HG02884 (cell line): Measurements from ENCODE around the gene HSBP1.

ENCODE experiments used
- ATAC-seq: cut with Tn5 transposase; IDR thresholded peaks from one replicate; pipeline ENCODE4 v1.9.1; 2021; ENCODE audit warnings: mild to moderate bottlenecking, moderate library complexity; ENCODE audit not compliant: unreplicated experiment

Gene HSBP1

GRCh38 chr16:83835586-83836566 is 28.1 kb downstream of the HSBP1 start:
- no peak for ATAC-seq

GRCh38 chr16:83837566-83837965 is 29.8 kb downstream of the HSBP1 start:
- no peak for ATAC-seq

DNA sequence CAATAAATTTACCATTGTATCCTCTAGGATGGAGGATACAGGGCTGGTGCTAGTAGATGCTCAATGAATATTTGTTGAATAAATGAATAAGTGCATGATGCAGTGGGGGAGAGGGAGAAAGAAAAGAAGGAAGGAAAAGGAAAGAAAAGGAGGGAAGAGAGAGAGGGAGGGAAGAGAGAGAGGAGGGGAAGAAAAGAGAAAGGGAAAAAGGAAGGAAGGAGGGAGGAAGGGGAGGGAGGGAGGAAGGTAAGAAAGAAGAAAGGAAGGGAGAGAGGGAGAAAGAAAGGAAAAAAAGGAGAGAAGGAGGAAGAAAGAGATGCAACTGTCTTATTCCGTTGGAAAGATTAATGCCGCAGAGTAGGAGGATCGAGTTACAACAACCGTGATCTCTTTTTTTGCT is 30.4 kb downstream of the HSBP1 start:
- no peak for ATAC-seq

- ATAC-seq: no peak
Observed at GRCh38 chr16:83839561-83839960, 31.8 kb downstream of the HSBP1 start.

- no peak for ATAC-seq
Observed at GRCh38 chr16:83840060-83840617, 32.4 kb downstream of the HSBP1 start.

- ATAC-seq: no peak
Observed at GRCh38 chr16:83842291-83842690, 34.5 kb downstream of the HSBP1 start.

DNA sequence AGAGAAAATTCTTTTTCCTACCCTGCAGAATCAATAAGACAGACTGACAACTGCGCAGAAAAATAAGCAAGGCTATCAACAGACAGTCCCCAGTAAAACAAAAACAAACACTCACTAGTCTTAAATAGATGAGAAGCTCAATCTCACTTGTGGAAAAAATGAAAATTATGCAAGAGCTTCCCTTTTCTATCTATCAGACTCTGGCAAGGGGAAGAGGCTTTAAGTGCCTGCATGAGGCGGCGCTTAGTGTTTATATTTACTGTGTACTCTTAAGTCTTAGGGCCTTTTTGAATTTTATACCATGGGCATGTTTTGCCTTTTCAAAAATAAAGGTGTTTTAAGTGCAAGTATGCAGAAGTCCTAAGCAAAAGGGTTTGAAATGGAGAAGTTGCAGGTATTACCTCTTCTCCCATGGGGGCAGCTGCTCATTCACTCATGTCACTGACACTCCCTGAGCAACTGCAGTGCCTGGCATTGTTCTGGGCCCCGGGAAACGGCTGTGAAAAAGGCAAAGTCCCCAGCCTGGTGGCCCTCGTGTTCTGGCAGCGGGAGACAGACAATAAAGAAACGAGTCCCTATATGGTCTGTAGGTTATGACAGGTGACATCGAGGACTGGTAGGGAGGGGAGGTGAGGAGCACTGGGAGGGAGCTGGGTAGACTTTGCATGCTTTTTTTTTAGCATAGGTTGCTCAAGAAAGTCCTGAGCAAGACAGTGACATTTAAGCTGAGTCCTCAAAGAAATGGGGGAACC is 35.2 kb downstream of the HSBP1 start:
- no peak for ATAC-seq

DNA sequence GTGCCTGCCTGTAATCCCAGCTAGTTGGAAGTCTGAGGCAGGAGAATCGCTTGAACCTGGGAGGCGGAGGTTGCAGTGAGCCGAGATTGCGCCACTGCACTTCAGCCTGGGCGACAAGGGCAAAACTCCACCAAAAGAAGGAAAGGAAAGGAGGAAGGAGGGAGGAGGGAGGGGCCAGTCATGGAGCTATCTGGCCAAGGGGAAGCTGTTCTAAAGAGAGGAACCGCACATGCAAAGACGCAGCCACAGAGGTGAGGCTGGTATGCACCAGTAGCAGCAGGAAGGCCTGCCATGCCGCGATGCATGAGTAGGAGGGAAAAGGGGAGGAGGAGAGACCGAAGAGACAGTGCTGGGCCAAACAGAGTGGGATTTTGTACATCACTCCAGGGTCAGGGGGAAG is 35.9 kb downstream of the HSBP1 start:
- no peak for ATAC-seq

GRCh38 chr16:83845263-83845662 is 37.5 kb downstream of the HSBP1 start:
- ATAC-seq: no peak

- no peak for ATAC-seq
Observed at GRCh38 chr16:83847371-83848225, 39.8 kb downstream of the HSBP1 start.

DNA sequence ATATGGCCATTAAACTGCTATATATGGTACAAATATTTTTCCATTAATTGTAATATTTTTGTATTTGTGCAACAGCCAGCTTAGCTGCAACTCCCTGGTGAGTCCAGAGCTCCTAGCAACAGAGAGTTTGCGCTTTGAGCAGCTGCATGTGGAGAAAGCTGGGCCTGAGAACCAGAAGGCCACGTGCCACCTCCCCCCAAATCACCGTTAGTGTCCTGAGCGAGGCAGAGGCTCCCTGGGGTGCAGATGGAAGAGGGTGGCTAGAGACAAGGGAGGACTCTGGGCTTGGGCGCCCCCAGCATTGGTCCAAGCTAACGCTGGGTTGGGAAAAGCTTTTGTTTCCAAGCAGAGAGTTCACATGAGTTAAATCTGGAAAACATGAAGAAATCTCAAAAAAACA is 41.6 kb downstream of the HSBP1 start:
- no peak for ATAC-seq

DNA sequence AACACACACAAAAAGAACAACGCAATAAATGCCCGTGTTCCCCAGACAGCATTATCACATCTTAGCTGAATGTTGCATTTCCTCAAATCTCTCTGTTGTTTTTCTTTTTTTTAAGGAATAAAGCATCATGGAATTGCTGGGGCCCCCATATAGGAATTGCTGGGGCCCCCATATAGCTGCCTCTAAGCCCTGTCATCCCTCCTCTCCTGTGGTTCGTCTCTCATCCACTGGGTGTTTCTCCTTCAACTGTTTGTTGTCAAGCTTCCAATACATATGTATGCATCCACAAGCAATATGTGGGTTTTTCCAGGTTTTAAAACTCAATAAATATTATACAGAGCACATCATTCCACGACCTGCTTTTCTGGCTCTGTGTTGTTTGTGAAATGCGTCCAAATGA is 43.2 kb downstream of the HSBP1 start:
- no peak for ATAC-seq

DNA sequence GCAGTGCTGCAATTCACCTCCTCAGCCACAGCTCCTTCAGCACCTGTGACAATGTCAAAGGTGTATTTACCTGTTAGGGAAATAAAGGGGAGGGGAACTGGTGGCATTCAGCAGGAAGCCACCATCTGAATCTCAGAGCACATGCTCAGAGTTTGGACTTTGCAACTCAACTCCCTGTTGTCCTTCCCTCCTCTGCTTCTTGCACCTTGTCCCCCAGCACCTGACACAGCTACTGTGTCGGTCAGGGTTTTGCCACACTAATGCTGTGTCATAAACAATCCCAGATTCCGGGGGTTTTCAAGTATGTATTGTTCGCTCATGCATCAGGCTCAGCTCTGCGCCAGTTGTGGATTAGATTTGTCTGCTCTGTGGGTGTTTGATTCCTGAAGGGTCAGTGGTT is 43.7 kb downstream of the HSBP1 start:
- ATAC-seq: no peak

DNA sequence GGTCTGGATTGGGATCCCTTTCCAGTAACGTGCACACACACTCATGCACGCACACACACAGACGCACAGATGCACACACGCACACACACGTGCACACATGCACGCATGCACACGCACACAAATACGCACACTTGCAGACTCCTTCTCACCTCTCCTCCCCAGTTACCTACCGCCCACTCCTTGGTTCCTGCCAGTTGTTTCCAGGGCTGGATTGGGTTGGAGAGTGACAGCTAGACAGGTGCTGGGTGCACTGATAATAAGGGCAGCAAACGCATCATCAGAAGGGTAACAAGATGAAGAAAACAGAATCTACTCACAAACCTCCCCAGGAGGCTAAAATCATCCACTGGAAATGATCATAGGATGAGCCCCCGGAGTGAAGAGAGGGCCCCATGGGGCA is 45.0 kb downstream of the HSBP1 start:
- no peak for ATAC-seq

- no peak for ATAC-seq
Observed at GRCh38 chr16:83853834-83854233, 46.1 kb downstream of the HSBP1 start.

DNA sequence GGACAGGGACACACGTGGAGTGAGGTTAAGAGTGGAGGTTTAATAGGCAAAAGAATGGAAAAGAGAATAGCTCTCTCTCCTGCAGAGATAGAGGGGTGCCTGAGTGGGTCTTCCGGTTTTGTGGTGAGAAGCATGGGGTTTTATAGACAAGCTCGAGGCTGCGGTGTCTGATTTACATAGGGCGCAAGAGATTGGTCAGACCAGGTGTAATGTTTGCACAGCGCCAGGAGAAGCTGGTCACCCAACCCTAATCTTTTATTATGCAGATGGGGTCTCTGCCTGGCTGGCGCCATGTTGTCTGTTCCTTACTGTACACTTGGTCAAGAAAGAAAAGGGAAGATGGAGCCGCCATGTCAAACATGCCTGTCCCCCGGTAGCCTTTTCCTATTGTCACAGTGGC is 46.6 kb downstream of the HSBP1 start:
- ATAC-seq: no peak

DNA sequence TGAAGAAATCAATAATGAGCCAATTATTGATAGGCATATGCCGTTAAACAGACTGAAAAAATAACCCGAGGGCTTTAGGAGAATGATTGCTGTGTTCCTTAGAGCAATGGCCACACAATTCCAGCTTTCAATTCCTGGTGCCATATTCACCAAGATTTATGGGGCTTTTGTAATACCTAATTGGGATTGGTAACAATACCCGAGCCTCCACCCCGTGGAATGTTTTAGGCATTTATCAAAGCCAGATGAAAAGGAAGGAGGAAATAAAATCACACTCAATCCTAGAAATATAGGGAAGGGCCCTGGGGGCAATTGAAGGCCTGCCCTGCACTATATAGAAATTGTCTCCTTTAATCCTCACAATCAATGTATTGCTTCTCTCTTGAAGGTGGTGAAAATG is 49.0 kb downstream of the HSBP1 start:
- no peak for ATAC-seq

- no peak for ATAC-seq
Observed at GRCh38 chr16:83859265-83859664, 51.5 kb downstream of the HSBP1 start.

GRCh38 chr16:83862661-83863060 is 54.9 kb downstream of the HSBP1 start:
- no peak for ATAC-seq

DNA sequence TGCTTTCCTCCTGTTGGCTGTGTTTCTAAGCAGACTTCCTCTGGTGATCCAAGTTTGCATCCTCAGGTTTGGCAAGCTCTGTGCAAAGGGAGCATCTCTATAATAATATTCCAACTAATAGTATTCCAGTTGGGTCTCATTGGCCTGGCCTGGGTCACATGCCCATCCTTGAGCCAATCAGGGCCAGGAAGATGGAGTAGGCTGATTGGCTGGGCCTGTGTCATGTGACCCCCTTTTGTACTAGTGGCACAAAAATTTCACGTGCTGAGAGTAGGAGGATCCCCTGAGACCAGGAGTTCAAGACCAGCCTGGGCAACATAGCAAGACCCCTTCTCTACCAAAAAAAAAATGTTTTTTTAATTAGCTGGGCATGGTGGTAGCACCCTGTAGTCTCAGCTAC is 55.9 kb downstream of the HSBP1 start:
- no peak for ATAC-seq
